HEK293 (cell line): ENCODE data around the gene GBA2.

Experiments
- CTCF ChIA-PET: fragments of 350-600 bp; formaldehyde crosslinking; extraction: SDS; loops from one replicate; lab custom pipeline; 2021; ENCODE audit warnings: antibody characterized with exemption; lab: Yijun Ruan, JAX
- POLR2A ChIA-PET: fragments of 300-600 bp; formaldehyde crosslinking; extraction: SDS; loops from one replicate; lab custom pipeline; 2020; ENCODE audit warnings: antibody characterized with exemption, inconsistent platforms; lab: Yijun Ruan, JAX
- H3K27ac ChIP-seq: fragments of 200-500 bp; sonication (Bioruptor generic); 2 replicates; pipeline ENCODE4 v1.5.1; 2014; ENCODE audit warnings: low read depth, low read length, control low read depth, inconsistent platforms; ENCODE audit errors: extremely low read depth
- H3K36me3 ChIP-seq, 2 experiments: fragments of 200-500 bp in 1 of 2; sonication (Bioruptor generic) in 1 of 2; 1 replicate in 1 of 2; 2 replicates in 1 of 2; pipeline ENCODE4 v1.5.1; 2014 to 2017; ENCODE audit warnings: inconsistent platforms in 2 of 2, low read length in 2 of 2; ENCODE audit not compliant: control insufficient read depth in 2 of 2, insufficient read depth in 1 of 2
- H3K4me1 ChIP-seq: fragments of 200-500 bp; sonication (Bioruptor generic); 2 replicates; pipeline ENCODE4 v1.5.1; 2014; ENCODE audit warnings: mild to moderate bottlenecking, low read length, inconsistent platforms; ENCODE audit not compliant: control insufficient read depth, insufficient read depth
- H3K4me3 ChIP-seq: 2 replicates; pipeline ENCODE4 v1.5.1; 2011; ENCODE audit warnings: low read depth, mild to moderate bottlenecking, control low read depth, low read length, moderate library complexity
- H3K9me3 ChIP-seq: fragments of 200-500 bp; sonication (Bioruptor generic); 2 replicates; pipeline ENCODE4 v1.5.1; 2014; ENCODE audit warnings: low read depth, low read length, inconsistent platforms; ENCODE audit not compliant: control insufficient read depth, insufficient read depth
- ELK4 ChIP-seq: IDR thresholded peaks from 2 replicates; pipeline ENCODE4 v1.6.1; 2011; ENCODE audit warnings: mild to moderate bottlenecking, low read depth, low read length, borderline replicate concordance
- GFI1B ChIP-seq: fragments of 450-650 bp; formaldehyde crosslinking; IDR thresholded peaks from 2 replicates; pipeline ENCODE4 v1.5.1; 2016; ENCODE audit warnings: missing biosample characterization, missing genetic modification characterization
- HOXA7 ChIP-seq: sonication (generic); formaldehyde crosslinking; IDR thresholded peaks from 2 replicates; pipeline ENCODE4 v1.8.1; 2022; ENCODE audit warnings: missing genetic modification reagents, borderline replicate concordance
- MZF1 ChIP-seq: fragments of 450-650 bp; formaldehyde crosslinking; IDR thresholded peaks from 2 replicates; pipeline ENCODE4 v1.5.1; 2017; ENCODE audit warnings: missing biosample characterization, missing genetic modification characterization, borderline replicate concordance
- TCF7L2 ChIP-seq: IDR thresholded peaks from 2 replicates; pipeline ENCODE4 v1.6.1; 2011; ENCODE audit warnings: low read depth, mild to moderate bottlenecking, inconsistent platforms, low read length, moderate library complexity, borderline replicate concordance
- ZBTB49 ChIP-seq: fragments of 450-650 bp; formaldehyde crosslinking; IDR thresholded peaks from 2 replicates; pipeline ENCODE4 v1.5.1; 2016; ENCODE audit warnings: missing biosample characterization, missing genetic modification characterization, low read depth
- ZNF175 ChIP-seq: fragments of 450-650 bp; formaldehyde crosslinking; IDR thresholded peaks from 2 replicates; pipeline ENCODE4 v1.5.1; 2016; ENCODE audit warnings: missing biosample characterization, missing genetic modification characterization
- ZNF248 ChIP-seq: fragments of 450-650 bp; formaldehyde crosslinking; IDR thresholded peaks from 2 replicates; pipeline ENCODE4 v1.5.1; 2017; ENCODE audit warnings: missing biosample characterization, missing genetic modification characterization
- ZNF302 ChIP-seq: fragments of 450-650 bp; formaldehyde crosslinking; IDR thresholded peaks from 2 replicates; pipeline ENCODE4 v1.5.1; 2016; ENCODE audit warnings: missing biosample characterization, missing genetic modification characterization, low read depth
- ZNF324 ChIP-seq: fragments of 450-650 bp; formaldehyde crosslinking; IDR thresholded peaks from 2 replicates; pipeline ENCODE4 v1.5.1; 2016; ENCODE audit warnings: missing biosample characterization, missing genetic modification characterization
- ZNF350 ChIP-seq: fragments of 450-650 bp; formaldehyde crosslinking; IDR thresholded peaks from 2 replicates; pipeline ENCODE4 v1.5.0; 2017; ENCODE audit warnings: missing biosample characterization, mild to moderate bottlenecking, missing genetic modification characterization
- ZNF354C ChIP-seq: fragments of 450-650 bp; formaldehyde crosslinking; IDR thresholded peaks from 2 replicates; pipeline ENCODE4 v1.5.1; 2016; ENCODE audit warnings: missing biosample characterization, missing genetic modification characterization, low read depth, borderline replicate concordance
- ZNF449 ChIP-seq: fragments of 450-650 bp; formaldehyde crosslinking; IDR thresholded peaks from 2 replicates; pipeline ENCODE4 v1.5.1; 2017; ENCODE audit warnings: missing biosample characterization, mild to moderate bottlenecking, missing genetic modification characterization, moderate library complexity
- ZNF514 ChIP-seq: fragments of 450-650 bp; formaldehyde crosslinking; IDR thresholded peaks from 2 replicates; pipeline ENCODE4 v1.5.1; 2016; ENCODE audit warnings: missing biosample characterization, missing genetic modification characterization
- ZNF629 ChIP-seq: fragments of 450-650 bp; formaldehyde crosslinking; IDR thresholded peaks from 2 replicates; pipeline ENCODE4 v1.5.1; 2017; ENCODE audit warnings: missing biosample characterization, missing genetic modification characterization
- ZNF792 ChIP-seq: fragments of 450-650 bp; formaldehyde crosslinking; IDR thresholded peaks from 2 replicates; pipeline ENCODE4 v1.5.1; 2016; ENCODE audit warnings: missing biosample characterization, missing genetic modification characterization
- ZXDB ChIP-seq: fragments of 450-650 bp; formaldehyde crosslinking; IDR thresholded peaks from 2 replicates; pipeline ENCODE4 v1.5.1; 2016; ENCODE audit warnings: missing biosample characterization, missing genetic modification characterization
- TF ChIP-seq, protein P1 (sequence below): fragments of 450-650 bp; formaldehyde crosslinking; IDR thresholded peaks from 2 replicates; pipeline ENCODE4 v1.5.1; 2017; ENCODE audit warnings: missing biosample characterization, missing genetic modification characterization
- TF ChIP-seq, protein P2 (sequence below): fragments of 450-650 bp; formaldehyde crosslinking; IDR thresholded peaks from 2 replicates; pipeline ENCODE4 v1.5.1; 2016; ENCODE audit warnings: missing biosample characterization, missing genetic modification characterization
- TF ChIP-seq, protein P3 (sequence below): fragments of 450-650 bp; formaldehyde crosslinking; IDR thresholded peaks from 2 replicates; pipeline ENCODE4 v1.5.1; 2016; ENCODE audit warnings: missing biosample characterization, missing genetic modification characterization
- TF ChIP-seq, protein P4 (sequence below): fragments of 450-650 bp; formaldehyde crosslinking; IDR thresholded peaks from 2 replicates; pipeline ENCODE4 v1.5.1; 2016; ENCODE audit warnings: missing biosample characterization, missing genetic modification characterization

Gene GBA2

DNA sequence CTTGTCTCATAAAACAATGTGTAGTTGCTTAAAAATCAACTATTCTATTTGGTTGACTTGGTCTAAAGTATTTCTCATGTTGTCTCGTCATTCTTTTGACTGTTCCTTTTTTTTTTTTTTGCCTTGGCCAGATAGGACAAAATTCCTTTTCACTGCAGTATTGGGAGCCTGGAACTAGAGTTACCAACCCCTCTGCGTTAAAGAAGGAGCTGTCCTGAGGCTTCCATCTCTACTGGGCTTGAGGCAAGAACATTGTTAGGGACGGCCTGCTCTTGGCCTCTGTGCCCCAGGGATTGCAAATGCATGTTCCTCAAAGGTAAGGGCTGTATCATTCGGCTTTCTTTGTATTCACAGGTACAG is 41.0 kb upstream of the GBA2 start:
- Histone ChIP-seq H3K4me1 (no peaks in the 10 kb centered on the region), H3K4me3 (no peak overlapping the region), H3K36me3 (peaks cover 0 to 13% of the 10 kb centered on the region in 2 experiments; a peak in 2 of 3 replicates), H3K27ac (no peak overlapping the region), H3K9me3 (no peaks in the 10 kb centered on the region)
- CTCF ChIA-PET = interaction anchor here (0.5 to 4.7 kb wide), 55 partner anchors 8 to 696 kb away, joined by 3 to 120 read pairs (median 6); partner anchors contain the start of genes FAM221B, HINT2, HRCT1 and SPAG8
- POLR2A ChIA-PET = interaction anchor here (0.7 to 1.4 kb wide), 3 partner anchors 24 to 116 kb away, joined by 3 to 11 read pairs (median 5); partner anchors contain the start of genes HINT2 and HRCT1
- TF ChIP-seq, protein P1, sequence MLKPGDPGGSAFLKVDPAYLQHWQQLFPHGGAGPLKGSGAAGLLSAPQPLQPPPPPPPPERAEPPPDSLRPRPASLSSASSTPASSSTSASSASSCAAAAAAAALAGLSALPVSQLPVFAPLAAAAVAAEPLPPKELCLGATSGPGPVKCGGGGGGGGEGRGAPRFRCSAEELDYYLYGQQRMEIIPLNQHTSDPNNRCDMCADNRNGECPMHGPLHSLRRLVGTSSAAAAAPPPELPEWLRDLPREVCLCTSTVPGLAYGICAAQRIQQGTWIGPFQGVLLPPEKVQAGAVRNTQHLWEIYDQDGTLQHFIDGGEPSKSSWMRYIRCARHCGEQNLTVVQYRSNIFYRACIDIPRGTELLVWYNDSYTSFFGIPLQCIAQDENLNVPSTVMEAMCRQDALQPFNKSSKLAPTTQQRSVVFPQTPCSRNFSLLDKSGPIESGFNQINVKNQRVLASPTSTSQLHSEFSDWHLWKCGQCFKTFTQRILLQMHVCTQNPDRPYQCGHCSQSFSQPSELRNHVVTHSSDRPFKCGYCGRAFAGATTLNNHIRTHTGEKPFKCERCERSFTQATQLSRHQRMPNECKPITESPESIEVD (tag by site-specific recombination) = no peak
- TF ChIP-seq ZNF324 (tag by site-specific recombination) (no peak), ELK4 (no peak), ZNF354C (tag by site-specific recombination) (no peak), ZNF248 (no peak), MZF1 (tag by site-specific recombination) (no peak), ZNF629 (no peak), ZBTB49 (tag by site-specific recombination) (no peak), ZXDB (tag by site-specific recombination) (no peak), HOXA7 (CRISPR knock-in tag) (no peak), ZNF175 (tag by site-specific recombination) (no peak), ZNF302 (no peak)
- TF ChIP-seq, protein P2, sequence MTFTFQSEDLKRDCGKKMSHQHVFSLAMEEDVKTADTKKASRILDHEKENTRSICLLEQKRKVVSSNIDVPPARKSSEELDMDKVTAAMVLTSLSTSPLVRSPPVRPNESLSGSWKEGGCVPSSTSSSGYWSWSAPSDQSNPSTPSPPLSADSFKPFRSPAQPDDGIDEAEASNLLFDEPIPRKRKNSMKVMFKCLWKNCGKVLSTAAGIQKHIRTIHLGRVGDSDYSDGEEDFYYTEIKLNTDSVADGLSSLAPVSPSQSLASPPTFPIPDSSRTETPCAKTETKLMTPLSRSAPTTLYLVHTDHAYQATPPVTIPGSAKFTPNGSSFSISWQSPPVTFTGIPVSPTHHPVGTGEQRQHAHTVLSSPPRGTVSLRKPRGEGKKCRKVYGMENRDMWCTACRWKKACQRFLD = no peak

DNA sequence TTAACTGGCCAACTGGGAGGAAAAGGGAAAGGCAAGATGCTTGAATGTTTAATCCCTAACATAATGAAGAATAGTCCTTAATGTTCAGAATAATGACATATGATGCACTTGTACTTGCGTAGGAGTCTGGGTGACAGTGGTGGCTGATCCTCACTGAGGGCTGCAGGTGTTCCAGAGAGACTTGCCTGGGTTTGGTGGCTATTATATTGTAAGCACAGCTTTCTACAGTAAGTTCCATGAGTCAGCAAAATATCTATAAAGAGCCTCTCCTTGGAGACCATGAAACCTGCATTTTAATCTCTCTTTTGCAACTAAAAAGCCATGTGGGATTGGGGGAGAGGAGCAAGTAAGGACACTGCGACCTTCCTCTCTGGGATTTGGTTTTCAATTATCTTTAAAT is 40.5 kb upstream of the GBA2 start:
- TF ChIP-seq, protein P3, sequence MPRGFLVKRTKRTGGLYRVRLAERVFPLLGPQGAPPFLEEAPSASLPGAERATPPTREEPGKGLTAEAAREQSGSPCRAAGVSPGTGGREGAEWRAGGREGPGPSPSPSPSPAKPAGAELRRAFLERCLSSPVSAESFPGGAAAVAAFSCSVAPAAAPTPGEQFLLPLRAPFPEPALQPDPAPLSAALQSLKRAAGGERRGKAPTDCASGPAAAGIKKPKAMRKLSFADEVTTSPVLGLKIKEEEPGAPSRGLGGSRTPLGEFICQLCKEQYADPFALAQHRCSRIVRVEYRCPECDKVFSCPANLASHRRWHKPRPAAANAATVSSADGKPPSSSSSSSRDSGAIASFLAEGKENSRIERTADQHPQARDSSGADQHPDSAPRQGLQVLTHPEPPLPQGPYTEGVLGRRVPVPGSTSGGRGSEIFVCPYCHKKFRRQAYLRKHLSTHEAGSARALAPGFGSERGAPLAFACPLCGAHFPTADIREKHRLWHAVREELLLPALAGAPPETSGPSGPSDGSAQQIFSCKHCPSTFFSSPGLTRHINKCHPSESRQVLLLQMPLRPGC (tag by site-specific recombination) = no peak
- TF ChIP-seq ZNF350 (tag by site-specific recombination) (no peak), ZNF449 (tag by site-specific recombination) (no peak), ZNF514 (tag by site-specific recombination) (no peak), ZNF792 (tag by site-specific recombination) (no peak), GFI1B (tag by site-specific recombination) (no peak), TCF7L2 (no peak)
- TF ChIP-seq, protein P4, sequence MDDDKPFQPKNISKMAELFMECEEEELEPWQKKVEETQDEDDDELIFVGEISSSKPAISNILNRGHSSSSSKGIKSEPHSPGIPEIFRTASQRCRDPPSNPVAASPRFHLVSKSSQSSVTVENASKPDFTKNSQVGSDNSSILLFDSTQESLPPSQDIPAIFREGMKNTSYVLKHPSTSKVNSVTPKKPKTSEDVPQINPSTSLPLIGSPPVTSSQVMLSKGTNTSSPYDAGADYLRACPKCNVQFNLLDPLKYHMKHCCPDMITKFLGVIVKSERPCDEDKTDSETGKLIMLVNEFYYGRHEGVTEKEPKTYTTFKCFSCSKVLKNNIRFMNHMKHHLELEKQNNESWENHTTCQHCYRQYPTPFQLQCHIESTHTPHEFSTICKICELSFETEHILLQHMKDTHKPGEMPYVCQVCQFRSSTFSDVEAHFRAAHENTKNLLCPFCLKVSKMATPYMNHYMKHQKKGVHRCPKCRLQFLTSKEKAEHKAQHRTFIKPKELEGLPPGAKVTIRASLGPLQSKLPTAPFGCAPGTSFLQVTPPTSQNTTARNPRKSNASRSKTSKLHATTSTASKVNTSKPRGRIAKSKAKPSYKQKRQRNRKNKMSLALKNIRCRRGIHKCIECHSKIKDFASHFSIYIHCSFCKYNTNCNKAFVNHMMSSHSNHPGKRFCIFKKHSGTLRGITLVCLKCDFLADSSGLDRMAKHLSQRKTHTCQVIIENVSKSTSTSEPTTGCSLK (tag by site-specific recombination) = no peak
- TF ChIP-seq, all 188 proteins: peak for 0
- H3K4me3 ChIP-seq = no peak overlapping the region
- H3K4me1 ChIP-seq = no peaks in the 10 kb centered on the region
- no peaks in the 10 kb centered on the region for H3K9me3 ChIP-seq
- ChIA-PET CTCF (interaction anchor here (0.5 to 4.7 kb wide), 47 partner anchors 8 to 696 kb away, joined by 3 to 120 read pairs (median 6); partner anchors contain the start of genes FAM221B, HINT2, HRCT1 and SPAG8), POLR2A (interaction anchor here (1.4 kb wide), 1 partner anchor 25 kb away, joined by 11 read pairs; the partner anchor contains the start of gene HINT2)
- H3K27ac ChIP-seq = no peak overlapping the region
- peaks cover 0 to 13% of the 10 kb centered on the region in 2 experiments; a peak in 2 of 3 replicates for H3K36me3 ChIP-seq
